ENCODE data around the gene CAMSAP1.

GRCh38 chr9:135898634-135899407, 8.5 kb downstream of the CAMSAP1 start:
- TF ChIP-seq CTCF (conservative IDR thresholded peaks at IDR 0.05): no peak
- TF ChIP-seq ZFX (IDR thresholded peaks at IDR 0.05): no peak

Data from C4-2B (cell line).